Tibial artery (tissue), 4 donors: Measurements from ENCODE around the gene TMEM198.

Experiments
- DNase-seq, 2 donors: peaks; one replicate each; pipeline ENCODE4 v3.0.0-alpha.2; 2019
- H3K27ac ChIP-seq, 2 donors: fragments of 200-600 bp; sonication (generic) in 1 of 2; 1 replicate in 1 of 2; 2 replicates in 1 of 2; pipeline ENCODE4 v1.5.1; 2018 to 2019; ENCODE audit warnings: mild to moderate bottlenecking in 1 of 2
- H3K27me3 ChIP-seq, 2 donors: fragments of 200-600 bp; sonication (generic) in 1 of 2; one replicate each; pipeline versions ENCODE4 v1.5.1 to v1.6.0; 2016 to 2019
- H3K36me3 ChIP-seq, 3 donors: fragments of 200-600 bp; sonication (generic) in 2 of 3; one replicate each; pipeline ENCODE4 v1.5.1; 2016 to 2019; ENCODE audit warnings: mild to moderate bottlenecking in 2 of 3
- H3K4me1 ChIP-seq, 4 donors: fragments of 200-600 bp; sonication (generic) in 2 of 4; 1 replicate in 3 of 4; 2 replicates in 1 of 4; pipeline ENCODE4 v1.5.1; 2016 to 2019
- H3K4me3 ChIP-seq, 2 donors: fragments of 200-600 bp; sonication (generic) in 1 of 2; 1 replicate in 1 of 2; 2 replicates in 1 of 2; pipeline ENCODE4 v1.5.1; 2018 to 2019; ENCODE audit warnings: mild to moderate bottlenecking in 2 of 2
- H3K9me3 ChIP-seq, 3 donors: fragments of 200-600 bp; sonication (generic) in 1 of 3; one replicate each; pipeline ENCODE4 v1.5.1; 2016 to 2019
- CTCF ChIP-seq, 2 experiments: fragments of 200-600 bp in 1 of 2; fragments of 450-650 bp in 1 of 2; IDR thresholded peaks; one replicate each; pipeline ENCODE4 v1.5.1; 2017 to 2019; ENCODE audit warnings: antibody characterized with exemption in 2 of 2, mild to moderate bottlenecking in 1 of 2, moderate library complexity in 1 of 2
- intact Hi-C: fragments of 100-400 bp; cut with DNase I; formaldehyde crosslinking; loops from one replicate; pipeline ENCODE4 v1.15.0; 2023; ENCODE audit warnings: low total_unique reads

The TMEM198 gene

GRCh38 chr2:219552382-219553167 is 8.7 kb downstream of the TMEM198 start:
- TF ChIP-seq CTCF (IDR thresholded peaks at IDR 0.05) = no peak
- H3K4me1 ChIP-seq = peaks cover 0 to 26% (median 19%) of the 10 kb centered on the region in 4 donors
- peak overlapping the region; percentile 46 to 48 for H3K27ac ChIP-seq
- peak overlapping the region; percentile 52 to 65 for H3K4me3 ChIP-seq
- no peaks in the 10 kb centered on the region for H3K27me3 ChIP-seq
- no peaks in the 10 kb centered on the region for H3K9me3 ChIP-seq
- peak; percentile 88 to 91 for DNase-seq
- H3K36me3 ChIP-seq = peaks cover 0 to 23% (median 8%) of the 10 kb centered on the region in 3 donors
- intact Hi-C loops = loop anchor here (5.0 kb wide), 1 partner anchor 45 kb away; the partner anchor contains the start of gene STK11IP

GRCh38 chr2:219553168-219553417 is 9.3 kb downstream of the TMEM198 start:
- intact Hi-C loops = loop anchor here (5.0 kb wide), 1 partner anchor 44 kb away; the partner anchor contains the start of gene STK11IP

GRCh38 chr2:219553463-219553963 is 9.7 kb downstream of the TMEM198 start:
- intact Hi-C loops = loop anchor here (5.0 kb wide), 1 partner anchor 44 kb away; the partner anchor contains the start of gene STK11IP
- no peak for DNase-seq
- no peak overlapping the region for H3K27ac ChIP-seq

More at GRCh38 chr2:219553168-219553417, 9.3 kb downstream of the TMEM198 start:
- H3K27ac ChIP-seq = peak overlapping the region; percentile 46 to 48
- peak overlapping the region; percentile 52 to 65 for H3K4me3 ChIP-seq
- no peak for TF ChIP-seq CTCF (IDR thresholded peaks at IDR 0.05)
- DNase-seq = no peak
- peaks cover 0 to 26% (median 19%) of the 10 kb centered on the region in 4 donors for H3K4me1 ChIP-seq
- peaks cover 0 to 28% (median 8%) of the 10 kb centered on the region in 3 donors for H3K36me3 ChIP-seq
- no peaks in the 10 kb centered on the region for H3K27me3 ChIP-seq
- no peaks in the 10 kb centered on the region for H3K9me3 ChIP-seq

GRCh38 chr2:219554350-219554749 is 10.5 kb downstream of the TMEM198 start:
- no peak for TF ChIP-seq CTCF (IDR thresholded peaks at IDR 0.05)
- no peak for DNase-seq
- H3K27me3 ChIP-seq = no peaks in the 10 kb centered on the region
- no peak overlapping the region for H3K4me3 ChIP-seq
- no peaks in the 10 kb centered on the region for H3K9me3 ChIP-seq
- no peak overlapping the region for H3K27ac ChIP-seq
- H3K36me3 ChIP-seq = peaks cover 0 to 40% (median 8%) of the 10 kb centered on the region in 3 donors
- H3K4me1 ChIP-seq = peaks cover 0 to 26% (median 19%) of the 10 kb centered on the region in 4 donors
- intact Hi-C loops = loop anchor here (5.0 kb wide), 1 partner anchor 43 kb away; the partner anchor contains the start of gene STK11IP

More at GRCh38 chr2:219553463-219553963, 9.7 kb downstream of the TMEM198 start:
- Histone ChIP-seq H3K9me3 (no peaks in the 10 kb centered on the region), H3K36me3 (peaks cover 0 to 32% (median 8%) of the 10 kb centered on the region in 3 donors), H3K4me1 (peaks cover 0 to 26% (median 19%) of the 10 kb centered on the region in 4 donors), H3K4me3 (no peak overlapping the region), H3K27me3 (no peaks in the 10 kb centered on the region)
- TF ChIP-seq CTCF (IDR thresholded peaks at IDR 0.05) = no peak

GRCh38 chr2:219555956-219556355 is 12.1 kb downstream of the TMEM198 start:
- H3K9me3 ChIP-seq = no peaks in the 10 kb centered on the region
- intact Hi-C loops = no loop called here
- H3K27me3 ChIP-seq = no peaks in the 10 kb centered on the region
- peaks cover 0 to 42% (median 8%) of the 10 kb centered on the region in 3 donors for H3K36me3 ChIP-seq
- TF ChIP-seq CTCF (IDR thresholded peaks at IDR 0.05) = no peak
- DNase-seq = no peak
- no peak overlapping the region for H3K27ac ChIP-seq
- H3K4me1 ChIP-seq = peaks cover 0 to 26% (median 19%) of the 10 kb centered on the region in 4 donors
- no peak overlapping the region for H3K4me3 ChIP-seq
